Ascending aorta (tissue), 2 donors: ENCODE results near the gene ECSCR. TPM values are rescaled to one million over a fixed set of nuclear protein-coding genes. Genes with fewer than 3 reads are reported as not detected.

ENCODE experiments used
- DNase-seq, 2 donors: peaks; one replicate each; pipeline ENCODE4 v3.0.0-alpha.2; 2019; ENCODE audit warnings: low spot score in 2 of 2
- H3K27ac ChIP-seq, 2 donors: fragments of 200-600 bp; sonication (generic); one replicate each; pipeline ENCODE4 v1.5.1; 2016 to 2017; ENCODE audit warnings: mild to moderate bottlenecking in 1 of 2
- H3K27me3 ChIP-seq: fragments of 200-600 bp; sonication (generic); one replicate; pipeline ENCODE4 v1.5.1; 2017
- H3K36me3 ChIP-seq, 2 donors: fragments of 200-600 bp; sonication (generic); one replicate each; pipeline ENCODE4 v1.5.1; 2016
- H3K4me1 ChIP-seq, 2 donors: fragments of 200-600 bp; sonication (generic); one replicate each; pipeline ENCODE4 v1.5.1; 2016 to 2017; ENCODE audit warnings: mild to moderate bottlenecking in 1 of 2
- H3K4me3 ChIP-seq, 2 donors: fragments of 200-600 bp; sonication (generic); one replicate each; pipeline ENCODE4 v1.5.1; 2016 to 2017; ENCODE audit warnings: mild to moderate bottlenecking in 1 of 2
- H3K9me3 ChIP-seq, 2 donors: fragments of 200-600 bp; sonication (generic); one replicate each; pipeline ENCODE4 v1.5.1; 2016
- intact Hi-C: fragments of 100-400 bp; cut with DNase I; formaldehyde crosslinking; loops from one replicate; pipeline ENCODE4 v1.15.1; 2023
- total RNA-seq: library from RNA; depleted of rRNA; stranded (reverse); fragments of >200 nt; gene quantifications from one replicate; pipeline ENCODE4 v1.1.0, GENCODE V29; 2016
- TF ChIP-seq, protein P1 (sequence below), 3 experiments: fragments of 200-600 bp in 2 of 3; fragments of 450-650 bp in 1 of 3; sonication (generic) in 2 of 3; IDR thresholded peaks; one replicate each; pipeline ENCODE4 v1.5.1; 2016 to 2019; ENCODE audit warnings: antibody characterized with exemption in 3 of 3, mild to moderate bottlenecking in 1 of 3, moderate library complexity in 1 of 3

ECSCR gene
- total RNA-seq, 1 donor from 2014 or later, result 51.6 TPM

DNA sequence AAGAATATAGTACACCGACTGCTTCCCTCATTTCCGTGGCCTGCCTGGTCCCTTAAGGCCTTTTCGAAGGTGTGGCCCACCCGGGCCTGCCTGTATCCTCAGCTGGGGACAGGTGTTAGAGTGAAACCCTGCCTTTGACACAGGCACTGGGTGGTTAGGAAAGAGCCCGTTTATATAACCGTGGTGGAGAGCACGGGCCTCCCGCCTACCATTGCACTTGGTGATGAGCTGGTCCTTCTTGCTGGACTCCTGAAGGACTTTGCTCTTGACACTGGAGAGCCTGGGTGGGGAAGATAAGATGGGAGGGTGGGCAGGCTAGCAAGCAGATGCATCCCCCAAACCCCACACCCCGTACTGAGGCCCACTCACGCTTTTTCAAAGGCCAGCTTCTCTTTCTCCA lies 61.0 kb downstream of the ECSCR start:
- no peak for DNase-seq
- Histone ChIP-seq H3K36me3 (no peaks in the 10 kb centered on the region), H3K4me1 (peaks cover 0 to 10% of the 10 kb centered on the region in 2 donors), H3K27me3 (no peaks in the 10 kb centered on the region), H3K4me3 (no peak overlapping the region), H3K27ac (no peak overlapping the region), H3K9me3 (no peaks in the 10 kb centered on the region)
- TF ChIP-seq, protein P1, sequence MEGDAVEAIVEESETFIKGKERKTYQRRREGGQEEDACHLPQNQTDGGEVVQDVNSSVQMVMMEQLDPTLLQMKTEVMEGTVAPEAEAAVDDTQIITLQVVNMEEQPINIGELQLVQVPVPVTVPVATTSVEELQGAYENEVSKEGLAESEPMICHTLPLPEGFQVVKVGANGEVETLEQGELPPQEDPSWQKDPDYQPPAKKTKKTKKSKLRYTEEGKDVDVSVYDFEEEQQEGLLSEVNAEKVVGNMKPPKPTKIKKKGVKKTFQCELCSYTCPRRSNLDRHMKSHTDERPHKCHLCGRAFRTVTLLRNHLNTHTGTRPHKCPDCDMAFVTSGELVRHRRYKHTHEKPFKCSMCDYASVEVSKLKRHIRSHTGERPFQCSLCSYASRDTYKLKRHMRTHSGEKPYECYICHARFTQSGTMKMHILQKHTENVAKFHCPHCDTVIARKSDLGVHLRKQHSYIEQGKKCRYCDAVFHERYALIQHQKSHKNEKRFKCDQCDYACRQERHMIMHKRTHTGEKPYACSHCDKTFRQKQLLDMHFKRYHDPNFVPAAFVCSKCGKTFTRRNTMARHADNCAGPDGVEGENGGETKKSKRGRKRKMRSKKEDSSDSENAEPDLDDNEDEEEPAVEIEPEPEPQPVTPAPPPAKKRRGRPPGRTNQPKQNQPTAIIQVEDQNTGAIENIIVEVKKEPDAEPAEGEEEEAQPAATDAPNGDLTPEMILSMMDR (IDR thresholded peaks at IDR 0.05), result no peak
- intact Hi-C loops, result loop anchor here (5.0 kb wide), 3 partner anchors 59 to 859 kb away; partner anchors contain the start of genes ETF1, MATR3 and PAIP2

DNA sequence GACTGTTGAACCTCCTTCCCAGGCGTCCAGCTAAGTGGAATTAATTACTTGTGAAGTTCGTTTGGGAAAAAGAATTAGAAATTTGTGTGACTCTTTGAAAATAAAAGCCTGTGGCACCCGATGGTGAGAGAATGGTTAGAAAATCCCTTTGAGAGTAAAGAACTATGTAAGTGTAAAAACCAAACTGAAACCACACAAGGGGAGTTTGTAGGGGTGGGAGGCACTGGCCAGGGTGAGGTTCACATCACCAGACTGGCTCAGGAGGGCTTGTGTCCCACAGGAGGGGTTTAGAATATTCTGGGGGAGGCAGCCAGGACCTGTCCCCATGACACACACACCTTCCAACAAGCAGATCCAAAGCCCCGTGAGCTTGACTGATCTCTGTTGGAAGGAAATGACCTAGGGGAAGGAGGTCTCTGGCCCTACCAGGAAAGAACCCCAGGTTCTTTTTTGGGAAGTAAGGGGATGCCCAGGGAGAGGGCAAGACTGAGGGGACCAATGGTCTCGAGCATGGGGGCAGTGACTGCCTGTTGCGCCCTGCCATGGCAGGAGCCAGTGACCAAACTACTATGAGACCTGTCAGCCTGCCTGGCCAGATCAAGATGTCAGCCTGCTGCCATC lies 62.9 kb downstream of the ECSCR start:
- H3K9me3 ChIP-seq, result no peaks in the 10 kb centered on the region
- no peak for DNase-seq
- no peaks in the 10 kb centered on the region for H3K27me3 ChIP-seq
- intact Hi-C loops, result loop anchor here (5.0 kb wide), 3 partner anchors 57 to 857 kb away; partner anchors contain the start of genes ETF1, MATR3 and PAIP2
- no peak overlapping the region for H3K27ac ChIP-seq
- H3K4me1 ChIP-seq, result peaks cover 0 to 15% of the 10 kb centered on the region in 2 donors
- no peak overlapping the region for H3K4me3 ChIP-seq
- H3K36me3 ChIP-seq, result no peaks in the 10 kb centered on the region
- TF ChIP-seq, protein P1 (IDR thresholded peaks at IDR 0.05), result no peak

Other genes with a start within 250 kb of the ECSCR start
- 58.8 TPM for gene MATR3, start 169.0 kb downstream of the ECSCR start, total RNA-seq
- 27.6 TPM for gene PAIP2, start 120.9 kb downstream of the ECSCR start, total RNA-seq
- not detected for gene SLC23A1, start 79.4 kb downstream of the ECSCR start, total RNA-seq
- 8.0 TPM for gene MZB1, start 72.8 kb downstream of the ECSCR start, total RNA-seq
- 4.3 TPM for gene PROB1, start 67.6 kb downstream of the ECSCR start, total RNA-seq
- not detected for gene SPATA24, start 58.7 kb downstream of the ECSCR start, total RNA-seq
- 8.4 TPM for gene DNAJC18, start 23.2 kb downstream of the ECSCR start, total RNA-seq
- not detected for gene SMIM33, start 8.3 kb upstream of the ECSCR start, total RNA-seq
- 179 TPM for gene STING1, start 20.0 kb upstream of the ECSCR start, total RNA-seq
- 65.9 TPM for gene UBE2D2, start 98.6 kb upstream of the ECSCR start, total RNA-seq
- 41.9 TPM for gene CXXC5, start 185.6 kb upstream of the ECSCR start, total RNA-seq